ENCODE results near the gene YPEL1. TPM values are rescaled to one million over a fixed set of nuclear protein-coding genes. Genes with fewer than 3 reads are reported as not detected.
"Not testable (repeated sequence)": the region's sequence is repeated elsewhere in the genome, so short reads cannot be mapped to it uniquely, and the experiment has no call there.

Gene YPEL1
- total RNA-seq, 4 donors from 2014 or later, result 6.3 to 43.1 (median 16.5) TPM

DNA sequence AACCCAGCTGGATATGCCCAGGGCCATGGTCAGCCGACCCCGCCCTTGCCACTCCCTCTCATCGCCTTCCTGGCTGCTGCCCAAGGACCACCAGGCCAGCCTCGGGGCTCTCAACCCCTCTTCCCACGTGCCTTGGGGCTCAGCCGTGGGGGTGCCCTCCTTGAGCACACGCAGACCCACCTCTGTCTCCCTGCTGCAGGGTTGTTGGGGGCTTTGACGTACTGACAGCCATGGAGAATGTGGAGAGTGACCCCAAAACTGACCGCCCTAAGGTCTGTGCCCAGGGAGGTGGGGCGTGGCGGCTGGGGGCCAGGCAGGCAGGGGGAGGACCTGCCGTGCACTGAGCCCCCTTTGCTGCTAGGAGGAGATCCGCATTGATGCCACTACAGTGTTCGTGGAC, 41.2 kb downstream of the YPEL1 start:
- Histone ChIP-seq H3K4me1 (peaks cover 0 to 35% (median 0%) of the 10 kb centered on the region in 4 donors), H3K4me3 (no peak overlapping the region), H3K9me3 (no peaks in the 10 kb centered on the region), H3K36me3 (peaks cover 0 to 86% (median 8%) of the 10 kb centered on the region in 3 donors), H3K27me3 (no peaks in the 10 kb centered on the region), H3K27ac (no peak overlapping the region)
- DNase-seq (ENCODE audit: low spot score in 2 of 2), result no peak
- WGBS, 2 donors, result 71 to 76% methylated on average over 13 to 14 of the region's 14 CpGs
- TF ChIP-seq EP300 (IDR thresholded peaks at IDR 0.05) (no peak), POLR2A (IDR thresholded peaks at IDR 0.05) (no peak)

DNA sequence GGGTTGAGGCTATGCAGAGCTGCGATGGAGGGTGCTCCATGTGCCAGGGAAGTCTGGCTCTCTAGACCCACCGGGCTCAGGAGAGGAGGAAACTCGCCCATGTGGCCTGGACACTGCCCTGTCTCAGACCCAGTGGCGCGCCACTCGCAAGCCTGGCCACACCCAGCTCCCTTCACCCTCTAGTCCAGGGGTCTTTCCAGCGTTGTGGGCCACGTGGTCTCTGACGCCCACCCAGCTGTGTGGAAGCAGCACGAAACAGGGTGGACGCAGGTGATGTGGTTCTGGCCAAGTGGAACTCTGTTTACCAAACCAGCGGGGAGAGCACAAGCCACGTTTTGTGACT, 41.6 kb downstream of the YPEL1 start:
- no peaks in the 10 kb centered on the region for H3K27me3 ChIP-seq
- DNase-seq (ENCODE audit: low spot score in 2 of 2), result no peak
- H3K27ac ChIP-seq, result no peak overlapping the region
- TF ChIP-seq POLR2A (IDR thresholded peaks at IDR 0.05) (no peak), EP300 (IDR thresholded peaks at IDR 0.05) (no peak)
- TF ChIP-seq, protein P1, sequence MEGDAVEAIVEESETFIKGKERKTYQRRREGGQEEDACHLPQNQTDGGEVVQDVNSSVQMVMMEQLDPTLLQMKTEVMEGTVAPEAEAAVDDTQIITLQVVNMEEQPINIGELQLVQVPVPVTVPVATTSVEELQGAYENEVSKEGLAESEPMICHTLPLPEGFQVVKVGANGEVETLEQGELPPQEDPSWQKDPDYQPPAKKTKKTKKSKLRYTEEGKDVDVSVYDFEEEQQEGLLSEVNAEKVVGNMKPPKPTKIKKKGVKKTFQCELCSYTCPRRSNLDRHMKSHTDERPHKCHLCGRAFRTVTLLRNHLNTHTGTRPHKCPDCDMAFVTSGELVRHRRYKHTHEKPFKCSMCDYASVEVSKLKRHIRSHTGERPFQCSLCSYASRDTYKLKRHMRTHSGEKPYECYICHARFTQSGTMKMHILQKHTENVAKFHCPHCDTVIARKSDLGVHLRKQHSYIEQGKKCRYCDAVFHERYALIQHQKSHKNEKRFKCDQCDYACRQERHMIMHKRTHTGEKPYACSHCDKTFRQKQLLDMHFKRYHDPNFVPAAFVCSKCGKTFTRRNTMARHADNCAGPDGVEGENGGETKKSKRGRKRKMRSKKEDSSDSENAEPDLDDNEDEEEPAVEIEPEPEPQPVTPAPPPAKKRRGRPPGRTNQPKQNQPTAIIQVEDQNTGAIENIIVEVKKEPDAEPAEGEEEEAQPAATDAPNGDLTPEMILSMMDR (IDR thresholded peaks at IDR 0.05), result no peak
- H3K4me3 ChIP-seq, result no peak overlapping the region
- H3K9me3 ChIP-seq, result no peaks in the 10 kb centered on the region
- peaks cover 0 to 31% (median 0%) of the 10 kb centered on the region in 4 donors for H3K4me1 ChIP-seq
- H3K36me3 ChIP-seq, result peaks cover 0 to 86% (median 8%) of the 10 kb centered on the region in 3 donors
- 84 to 90% methylated on average over 13 of the region's 13 CpGs for WGBS, 2 donors

DNA sequence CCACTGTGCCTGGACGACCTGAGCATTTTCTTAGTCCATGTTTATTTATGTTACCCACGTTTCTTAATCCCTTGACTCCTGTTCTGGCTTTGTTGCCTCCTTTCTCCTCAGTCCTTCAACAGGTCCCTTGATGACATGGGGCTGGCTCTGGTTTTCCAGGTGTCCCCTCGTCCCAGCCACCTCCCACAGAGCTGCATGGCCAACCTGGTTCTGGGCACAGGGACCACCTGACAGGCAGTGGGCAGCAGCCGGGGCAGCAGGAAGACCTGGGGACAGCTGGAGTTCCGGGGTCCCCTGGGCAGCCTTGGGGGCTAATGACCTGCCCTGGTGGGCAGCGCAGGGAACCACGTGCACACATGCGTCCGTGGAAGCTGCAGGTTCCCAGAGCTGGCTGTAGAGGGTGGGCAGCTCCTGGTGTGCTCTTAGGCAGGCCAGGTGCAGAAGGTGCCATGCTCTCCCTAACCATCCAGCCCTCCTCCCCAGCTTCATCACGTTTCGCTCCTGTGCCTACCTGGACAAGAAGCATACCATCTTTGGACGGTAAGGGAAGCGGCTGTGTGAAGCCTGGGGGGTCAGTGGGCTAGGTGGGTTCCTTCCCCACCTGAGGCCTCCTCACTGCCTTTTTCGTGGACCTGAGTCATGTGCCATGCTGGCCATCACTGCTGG, 42.1 kb downstream of the YPEL1 start:
- no peak overlapping the region for H3K4me3 ChIP-seq
- no peaks in the 10 kb centered on the region for H3K27me3 ChIP-seq
- no peaks in the 10 kb centered on the region for H3K9me3 ChIP-seq
- H3K36me3 ChIP-seq, result peaks cover 0 to 86% (median 3%) of the 10 kb centered on the region in 3 donors
- no peak for TF ChIP-seq EP300 (IDR thresholded peaks at IDR 0.05)
- TF ChIP-seq, protein P1 (IDR thresholded peaks at IDR 0.05), result no peak
- TF ChIP-seq POLR2A (IDR thresholded peaks at IDR 0.05), result no peak
- no peak overlapping the region for H3K27ac ChIP-seq
- no peak for DNase-seq (ENCODE audit: low spot score in 2 of 2)
- WGBS, 2 donors, result 86 to 89% methylated on average over 6 to 13 of the region's 14 CpGs
- peaks cover 0 to 26% (median 0%) of the 10 kb centered on the region in 4 donors for H3K4me1 ChIP-seq

DNA sequence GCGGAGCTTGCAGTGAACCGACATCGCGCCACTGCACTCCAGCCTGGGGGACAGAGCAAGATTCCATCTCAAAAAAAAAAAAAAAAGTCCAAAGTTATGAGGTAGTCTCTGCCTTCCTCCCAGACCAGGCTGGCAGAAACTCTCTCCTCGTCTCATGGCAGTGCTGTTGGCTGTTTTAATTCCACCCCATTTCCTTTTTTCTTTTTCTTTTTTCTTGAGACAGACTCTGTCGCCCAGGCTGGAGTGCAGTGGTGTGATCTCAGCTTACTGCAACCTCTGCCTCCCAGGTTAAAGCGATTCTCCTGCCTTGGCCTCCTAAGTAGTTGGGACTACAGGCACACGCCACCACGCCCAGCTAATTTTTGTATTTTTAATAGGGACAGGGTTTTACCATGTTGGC, 42.7 kb downstream of the YPEL1 start:
- 91% methylated on average over 9 of the region's 9 CpGs for WGBS, 2 donors
- not testable (repeated sequence) for DNase-seq (ENCODE audit: low spot score in 2 of 2); H3K9me3 ChIP-seq; H3K27me3 ChIP-seq; H3K27ac ChIP-seq; H3K4me3 ChIP-seq
- peaks cover 0 to 22% (median 0%) of the 10 kb centered on the region in 4 donors for H3K4me1 ChIP-seq
- peaks cover 0 to 90% (median 0%) of the 10 kb centered on the region in 3 donors for H3K36me3 ChIP-seq

DNA sequence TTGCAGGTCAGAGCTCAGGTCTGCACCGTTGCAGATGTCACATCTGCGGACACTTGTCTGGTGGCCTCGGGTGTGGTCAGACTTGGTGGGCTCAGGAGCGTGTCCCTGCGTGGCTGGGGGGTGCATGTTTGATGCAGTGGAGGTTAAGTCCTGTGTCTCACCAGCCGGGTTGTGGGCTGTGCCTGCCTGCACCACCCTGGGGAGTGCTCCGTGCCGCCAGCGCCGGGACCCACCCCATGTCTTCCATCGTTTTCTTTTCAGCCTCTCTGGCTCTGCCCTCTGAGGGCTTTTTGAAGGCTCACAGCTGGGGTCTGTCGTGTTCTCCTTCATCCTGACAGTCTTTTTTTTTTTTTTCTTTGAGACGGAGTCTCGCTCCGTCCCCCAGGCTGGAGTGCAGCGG, 43.8 kb downstream of the YPEL1 start:
- DNase-seq (ENCODE audit: low spot score in 2 of 2), result no peak
- H3K4me3 ChIP-seq, result no peak overlapping the region
- peaks cover 0 to 22% (median 0%) of the 10 kb centered on the region in 4 donors for H3K4me1 ChIP-seq
- H3K27me3 ChIP-seq, result no peaks in the 10 kb centered on the region
- TF ChIP-seq EP300 (IDR thresholded peaks at IDR 0.05), result no peak
- TF ChIP-seq, protein P1 (IDR thresholded peaks at IDR 0.05), result no peak
- no peak for TF ChIP-seq POLR2A (IDR thresholded peaks at IDR 0.05)
- no peak overlapping the region for H3K27ac ChIP-seq
- H3K36me3 ChIP-seq, result peaks cover 0 to 90% (median 8%) of the 10 kb centered on the region in 3 donors
- WGBS, 2 donors, result 82 to 87% methylated on average over 16 of the region's 16 CpGs
- no peaks in the 10 kb centered on the region for H3K9me3 ChIP-seq

DNA sequence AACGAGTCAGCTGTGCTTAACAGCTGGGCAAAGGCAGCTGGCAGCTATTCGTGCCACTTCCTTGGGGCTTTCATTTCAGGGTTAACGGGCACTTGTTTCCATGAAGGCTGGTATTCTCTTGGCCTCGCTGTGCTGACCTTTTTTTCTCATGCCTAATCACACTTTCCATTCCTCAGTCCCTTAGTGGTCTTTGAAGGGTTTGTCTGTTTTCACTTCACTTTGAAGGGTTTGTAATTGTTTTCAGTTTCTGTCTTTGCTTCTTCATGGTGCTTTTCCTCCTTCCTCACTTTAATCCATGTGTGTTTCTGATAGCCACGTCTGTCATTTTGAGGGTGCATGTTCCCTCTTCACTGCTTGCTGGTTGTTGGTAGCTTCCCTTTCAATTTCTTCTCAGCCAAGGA, 45.2 kb downstream of the YPEL1 start:
- Histone ChIP-seq H3K27ac (peak overlapping the region in 1 of 4 donors; percentile 65), H3K4me3 (no peak overlapping the region), H3K36me3 (peaks cover 0 to 90% (median 10%) of the 10 kb centered on the region in 3 donors), H3K27me3 (no peaks in the 10 kb centered on the region), H3K4me1 (peaks cover 0 to 20% (median 0%) of the 10 kb centered on the region in 4 donors), H3K9me3 (no peaks in the 10 kb centered on the region)
- 28 to 34% methylated on average over 5 of the region's 5 CpGs for WGBS, 2 donors
- TF ChIP-seq POLR2A (IDR thresholded peaks at IDR 0.05), result no peak
- TF ChIP-seq, protein P1 (IDR thresholded peaks at IDR 0.05), result no peak
- TF ChIP-seq EP300 (IDR thresholded peaks at IDR 0.05), result no peak
- DNase-seq (ENCODE audit: low spot score in 2 of 2), result no peak
